ENCODE data around the gene MRPL48.

- TF ChIP-seq CTCF (IDR thresholded peaks at IDR 0.05) (no peak), POLR2A (IDR thresholded peaks at IDR 0.05) (no peak)
Measured at GRCh38 chr11:73752216-73752867, 35.3 kb upstream of the MRPL48 start.

Data from body of pancreas (tissue), 4 donors.